MM.1S (cell line): ENCODE data around the gene ZBTB7C.

Source experiments
- DNase-seq: peaks from one replicate; pipeline ENCODE4 v3.0.0-alpha.2; 2015
- H2AFZ ChIP-seq: fragments of 300-600 bp; sonication (generic); 2 replicates; pipeline ENCODE4 v1.6.0; 2016; ENCODE audit warnings: antibody characterized with exemption, low read length
- H3F3A ChIP-seq: fragments of 300-600 bp; sonication (generic); 2 replicates; pipeline ENCODE4 v1.6.1; 2016; ENCODE audit warnings: mild to moderate bottlenecking, antibody characterized with exemption, low read length, moderate library complexity, mixed read lengths; ENCODE audit not compliant: insufficient read depth
- H3K27ac ChIP-seq: fragments of 300-600 bp; sonication (generic); 2 replicates; pipeline ENCODE4 v1.5.1; 2016; ENCODE audit warnings: mild to moderate bottlenecking, low read length
- H3K27me3 ChIP-seq: fragments of 300-600 bp; sonication (generic); replicated peaks from 2 replicates; pipeline ENCODE4 v1.6.0; 2016; ENCODE audit warnings: low read length; ENCODE audit not compliant: insufficient read depth
- H3K36me3 ChIP-seq: fragments of 300-600 bp; sonication (generic); replicated peaks from 2 replicates; pipeline ENCODE4 v1.6.1; 2016; ENCODE audit warnings: mild to moderate bottlenecking, low read length, mixed read lengths; ENCODE audit not compliant: insufficient read depth
- H3K4me1 ChIP-seq: fragments of 300-600 bp; sonication (generic); 2 replicates; pipeline ENCODE4 v1.6.1; 2016; ENCODE audit warnings: low read length, mixed read lengths
- H3K4me2 ChIP-seq: fragments of 300-600 bp; sonication (generic); 2 replicates; pipeline ENCODE4 v1.6.0; 2016; ENCODE audit warnings: low read depth, low read length
- H3K4me3 ChIP-seq: fragments of 300-600 bp; sonication (generic); 2 replicates; pipeline ENCODE4 v1.5.1; 2016; ENCODE audit warnings: low read length, mixed read lengths
- H3K79me2 ChIP-seq: fragments of 300-600 bp; sonication (generic); 2 replicates; pipeline ENCODE4 v1.6.1; 2016; ENCODE audit warnings: mixed run types, low read length, mixed read lengths
- H3K9ac ChIP-seq: fragments of 300-600 bp; sonication (generic); 2 replicates; pipeline ENCODE4 v1.6.1; 2016; ENCODE audit warnings: low read length, mixed read lengths
- H3K9me2 ChIP-seq: fragments of 300-600 bp; sonication (generic); replicated peaks from 2 replicates; pipeline ENCODE4 v1.6.1; 2016; ENCODE audit warnings: mild to moderate bottlenecking, low read length, mixed read lengths; ENCODE audit not compliant: insufficient read depth
- H3K9me3 ChIP-seq: fragments of 300-600 bp; sonication (generic); replicated peaks from 2 replicates; pipeline ENCODE4 v1.6.1; 2016; ENCODE audit warnings: mild to moderate bottlenecking, low read length, mixed read lengths; ENCODE audit not compliant: insufficient read depth
- H4K20me1 ChIP-seq: fragments of 300-600 bp; sonication (generic); 2 replicates; pipeline ENCODE4 v1.6.1; 2016; ENCODE audit warnings: mild to moderate bottlenecking, low read length, moderate library complexity, mixed read lengths; ENCODE audit not compliant: insufficient read depth
- CTCF ChIP-seq: fragments of 300-600 bp; sonication (generic); IDR thresholded peaks from 2 replicates; pipeline ENCODE4 v1.5.1; 2016; ENCODE audit warnings: antibody characterized with exemption, low read length, mixed read lengths
- EZH2 ChIP-seq: fragments of 300-600 bp; sonication (generic); optimal IDR thresholded peaks from 2 replicates; pipeline ENCODE3; 2017; ENCODE audit warnings: low read depth, mild to moderate bottlenecking, antibody characterized with exemption, low read length, mixed read lengths
- EZH2phosphoT487 ChIP-seq: fragments of 300-600 bp; sonication (generic); IDR thresholded peaks from 2 replicates; pipeline ENCODE4 v1.6.1; 2018; ENCODE audit warnings: antibody characterized with exemption, low read length

Gene ZBTB7C

DNA sequence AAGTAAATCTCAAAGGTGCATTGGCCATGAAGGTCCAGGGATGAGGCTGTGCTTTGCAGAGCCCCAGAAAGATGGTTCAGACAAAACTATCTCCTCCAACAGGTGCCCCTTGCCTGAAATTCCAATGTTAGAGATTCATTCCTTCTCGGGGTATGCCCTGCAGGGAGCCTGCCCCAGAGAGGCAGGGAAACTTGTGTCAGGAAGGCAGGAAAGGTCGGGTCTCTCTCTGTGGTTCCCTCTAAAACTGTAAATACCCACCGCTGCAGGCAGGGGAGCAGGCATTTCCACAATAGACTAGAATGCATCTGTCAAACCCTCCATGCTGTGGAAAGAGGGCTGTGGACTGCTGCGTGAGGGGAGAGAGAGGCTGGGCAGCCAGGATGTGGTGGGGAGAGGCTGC, 271.0 kb downstream of the ZBTB7C start:
- Histone ChIP-seq H3K79me2 (no peaks in the 10 kb centered on the region), H3K9me3 (no peaks in the 10 kb centered on the region), H4K20me1 (no peaks in the 10 kb centered on the region), H3K27me3 (no peaks in the 10 kb centered on the region), H3K27ac (no peak overlapping the region), H3K4me2 (no peak overlapping the region), H3K9me2 (no peaks in the 10 kb centered on the region), H3F3A (no peaks in the 10 kb centered on the region), H2AFZ (no peak overlapping the region), H3K9ac (no peak overlapping the region), H3K36me3 (no peaks in the 10 kb centered on the region), H3K4me3 (no peak overlapping the region), H3K4me1 (no peaks in the 10 kb centered on the region)
- TF ChIP-seq CTCF (no peak), EZH2 (no peak), EZH2phosphoT487 (no peak)
- DNase-seq, result no peak

DNA sequence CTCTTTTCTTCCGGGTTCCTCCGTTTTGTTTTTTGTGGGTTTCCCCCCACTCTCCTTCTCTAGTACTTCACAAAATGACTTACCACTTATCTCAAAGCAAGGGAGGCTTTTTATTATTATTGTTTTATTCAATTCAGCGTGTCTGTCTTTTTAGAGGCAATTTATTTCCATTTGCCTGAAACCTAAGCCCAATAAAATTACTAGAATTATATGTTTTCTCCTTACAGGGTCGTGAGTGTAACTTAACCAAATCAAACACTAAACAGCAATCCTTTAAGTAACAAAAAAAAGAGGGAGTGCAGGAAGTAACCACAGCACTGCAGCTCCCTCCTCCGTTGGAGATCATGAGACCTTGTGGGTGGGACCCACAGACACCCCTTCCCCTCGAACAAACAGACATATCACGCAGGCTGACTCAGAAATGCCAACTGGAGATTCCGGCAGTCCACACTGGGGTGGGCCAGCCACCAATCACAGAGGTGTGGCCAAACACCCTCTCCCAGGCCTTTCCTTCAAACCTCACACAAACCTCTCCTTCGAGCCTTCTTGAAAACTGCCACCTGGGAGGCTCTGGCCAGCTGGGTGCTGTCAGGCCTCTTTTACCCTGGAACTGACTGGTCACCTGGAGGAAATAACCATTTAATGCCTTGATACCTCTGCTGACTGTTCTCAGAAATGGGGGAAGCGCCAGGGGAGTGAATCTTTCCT, 271.7 kb downstream of the ZBTB7C start:
- Histone ChIP-seq H3K9me2 (no peaks in the 10 kb centered on the region), H3K36me3 (no peaks in the 10 kb centered on the region), H3K9ac (no peak overlapping the region), H3K4me1 (no peaks in the 10 kb centered on the region), H3F3A (no peaks in the 10 kb centered on the region), H2AFZ (no peak overlapping the region), H3K27me3 (no peaks in the 10 kb centered on the region), H3K27ac (no peak overlapping the region), H4K20me1 (no peaks in the 10 kb centered on the region), H3K9me3 (no peaks in the 10 kb centered on the region), H3K4me2 (no peak overlapping the region), H3K79me2 (no peaks in the 10 kb centered on the region), H3K4me3 (no peak overlapping the region)
- DNase-seq, result no peak
- no peak for TF ChIP-seq CTCF
- no peak for TF ChIP-seq EZH2phosphoT487
- TF ChIP-seq EZH2, result no peak

DNA sequence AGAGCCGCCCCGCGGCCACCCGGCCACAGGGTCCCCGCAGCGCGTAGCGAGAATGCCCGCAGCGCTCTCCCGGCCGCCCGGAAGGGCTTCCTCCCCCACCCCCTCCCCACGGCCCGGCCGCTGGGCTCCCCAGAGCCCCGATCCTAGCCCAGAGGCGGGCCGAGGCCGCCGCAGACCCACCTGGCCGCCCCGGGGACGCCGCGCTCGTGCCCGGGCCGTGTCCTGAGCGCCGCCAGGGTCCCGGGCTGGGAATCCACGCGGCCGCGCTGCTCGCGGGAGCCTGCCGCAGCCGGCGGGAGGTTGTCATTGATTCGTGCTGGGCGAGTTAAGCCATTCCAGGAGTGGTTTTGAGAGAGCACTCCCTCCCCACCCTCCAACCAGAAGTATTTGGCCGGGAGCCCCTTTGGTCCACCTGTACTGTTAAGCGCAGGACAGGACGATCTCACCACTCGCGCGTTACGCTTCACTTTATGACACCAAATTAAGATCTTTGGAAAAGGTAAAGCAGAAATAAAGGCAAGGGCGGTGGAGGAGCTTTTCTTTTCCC, 272.3 kb downstream of the ZBTB7C start:
- Histone ChIP-seq H3K27ac (no peak overlapping the region), H4K20me1 (no peaks in the 10 kb centered on the region), H3K9me2 (no peaks in the 10 kb centered on the region), H3K9ac (no peak overlapping the region), H3K4me1 (no peaks in the 10 kb centered on the region), H3K79me2 (no peaks in the 10 kb centered on the region), H3K4me3 (no peak overlapping the region), H3F3A (no peaks in the 10 kb centered on the region), H3K36me3 (no peaks in the 10 kb centered on the region), H3K9me3 (no peaks in the 10 kb centered on the region), H3K27me3 (no peaks in the 10 kb centered on the region), H2AFZ (no peak overlapping the region), H3K4me2 (no peak overlapping the region)
- no peak for DNase-seq
- TF ChIP-seq EZH2phosphoT487 (no peak), CTCF (no peak), EZH2 (no peak)
